HG02840 (cell line): ENCODE measurements around the gene TASL.
"Not testable (repeated sequence)": the region's sequence is repeated elsewhere in the genome, so short reads cannot be mapped to it uniquely, and the experiment has no call there.

Source experiments
- ATAC-seq: cut with Tn5 transposase; IDR thresholded peaks from one replicate; pipeline ENCODE4 v1.9.1; 2021; ENCODE audit warnings: mild to moderate bottlenecking, moderate library complexity, moderate number of reproducible peaks; ENCODE audit not compliant: unreplicated experiment, low FRiP score

TASL gene

DNA sequence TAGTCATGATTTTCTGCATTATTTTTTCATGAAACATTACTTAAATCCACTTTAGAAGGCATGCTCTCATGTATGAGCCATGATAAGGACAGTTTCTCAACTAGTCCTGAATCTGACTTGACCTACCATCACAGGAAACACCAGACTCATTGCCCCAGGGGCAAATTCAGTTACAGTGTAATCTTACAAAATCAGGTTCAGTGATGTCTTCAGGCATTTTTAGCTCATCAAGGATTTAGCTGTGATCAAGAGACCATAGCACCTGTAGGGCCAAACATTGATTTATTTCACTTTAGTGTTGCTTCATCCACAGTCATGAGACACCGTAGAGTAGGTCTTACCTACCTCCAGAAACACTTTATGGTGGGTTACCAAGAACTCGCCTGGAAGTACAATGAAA, 3.1 kb upstream of the TASL start:
- no peak for ATAC-seq

DNA sequence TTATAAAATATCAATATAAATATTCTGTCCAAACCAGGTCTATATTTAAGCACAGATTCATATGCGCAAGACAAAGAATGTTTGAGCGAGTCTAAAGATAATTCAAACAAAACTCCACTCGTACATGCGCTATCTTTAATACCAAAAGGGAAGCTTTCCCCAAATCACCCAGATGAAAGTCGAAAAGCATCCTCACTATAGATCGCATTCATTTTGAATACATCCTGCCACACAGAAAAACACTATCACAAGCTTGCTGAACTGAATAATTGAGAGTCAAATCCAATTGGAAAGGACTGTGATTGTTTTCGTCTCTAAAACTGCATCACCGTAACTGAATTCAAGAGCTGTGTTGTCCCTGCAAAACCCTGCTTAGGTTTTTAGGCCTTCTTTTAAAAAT, 685 bp downstream of the TASL start:
- ATAC-seq: no peak

DNA sequence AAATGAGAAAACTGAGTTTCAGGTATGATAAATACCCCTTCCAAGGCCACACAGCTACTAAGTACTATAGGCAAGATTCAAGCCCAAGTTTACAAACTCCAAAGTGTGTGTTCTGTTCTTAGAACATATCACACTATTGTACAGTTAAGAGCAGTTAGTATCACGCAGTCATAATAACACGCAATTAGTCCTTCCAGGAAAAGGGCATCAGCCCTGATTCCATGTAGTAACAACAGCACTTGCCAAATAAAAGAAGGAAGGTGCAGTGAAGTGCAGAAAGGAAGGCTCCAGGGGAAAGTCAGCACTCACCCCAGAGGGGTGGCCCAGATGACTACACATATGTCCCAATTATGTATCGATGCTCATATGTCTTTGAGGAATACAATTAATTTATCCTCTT, 4.4 kb downstream of the TASL start:
- ATAC-seq: no peak

GRCh38 chrX:30572678-30573077, 4.9 kb downstream of the TASL start:
- ATAC-seq: no peak

- ATAC-seq: peak; percentile 48
These were observed 5.6 kb downstream of the TASL start for GRCh38 chrX:30572004-30572403.

DNA sequence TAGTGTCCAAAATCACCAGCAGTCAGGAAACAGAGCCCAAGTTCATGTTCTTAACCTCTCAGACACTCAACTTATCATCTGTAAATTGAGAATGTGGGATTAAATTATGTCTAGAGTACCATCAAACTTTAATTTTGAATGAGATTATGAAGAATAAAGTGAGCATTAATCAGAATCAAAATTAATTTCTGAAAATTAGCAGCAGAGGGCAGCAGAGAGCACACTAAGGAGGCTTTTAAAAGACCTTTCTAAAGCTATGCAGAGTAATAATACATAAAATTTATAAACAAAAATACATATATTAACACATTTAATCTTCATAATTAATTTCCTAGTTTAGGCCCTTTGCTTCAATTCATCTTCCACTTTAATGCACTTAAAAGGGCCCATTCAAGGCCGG, 7.1 kb downstream of the TASL start:
- no peak for ATAC-seq

DNA sequence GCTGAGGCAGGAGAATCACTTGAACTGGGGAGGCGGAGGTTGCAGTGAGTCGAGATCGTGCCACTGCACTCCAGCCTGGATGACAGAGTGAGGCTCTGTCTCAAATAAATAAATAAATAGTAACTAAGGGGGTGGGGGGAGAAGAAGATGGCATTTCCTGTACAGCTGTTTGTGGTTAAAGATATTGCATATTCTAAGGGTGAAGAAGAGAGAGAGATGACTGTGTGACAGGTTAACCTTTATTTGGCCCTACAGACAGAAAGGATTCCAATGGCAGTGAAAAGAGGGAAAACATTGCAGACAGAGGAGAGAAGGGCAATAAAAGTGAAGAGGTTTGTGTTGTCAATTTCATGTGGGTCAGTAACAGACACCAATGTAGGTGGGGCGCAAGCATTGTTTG, 9.4 kb downstream of the TASL start:
- peak; percentile 40 for ATAC-seq

DNA sequence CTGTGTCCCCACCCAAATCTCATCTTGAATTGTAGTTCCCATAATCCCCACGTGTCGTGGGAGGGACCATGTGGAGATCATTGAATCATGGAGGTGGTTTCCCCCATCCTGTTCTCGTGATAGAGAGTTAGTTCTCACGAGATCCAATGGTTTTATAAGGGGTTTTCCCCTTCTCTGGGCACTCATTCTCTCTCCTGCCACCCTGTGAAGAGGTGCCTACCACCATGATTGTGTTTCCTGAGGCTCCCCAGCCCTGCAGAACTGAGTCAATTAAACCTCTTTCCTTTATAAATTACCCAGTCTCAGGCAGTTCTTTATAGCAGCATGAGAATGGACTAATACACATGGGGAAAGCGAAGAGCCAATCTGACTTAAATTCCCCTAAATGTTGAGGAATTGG, 14.5 kb downstream of the TASL start:
- ATAC-seq: not testable (repeated sequence)

DNA sequence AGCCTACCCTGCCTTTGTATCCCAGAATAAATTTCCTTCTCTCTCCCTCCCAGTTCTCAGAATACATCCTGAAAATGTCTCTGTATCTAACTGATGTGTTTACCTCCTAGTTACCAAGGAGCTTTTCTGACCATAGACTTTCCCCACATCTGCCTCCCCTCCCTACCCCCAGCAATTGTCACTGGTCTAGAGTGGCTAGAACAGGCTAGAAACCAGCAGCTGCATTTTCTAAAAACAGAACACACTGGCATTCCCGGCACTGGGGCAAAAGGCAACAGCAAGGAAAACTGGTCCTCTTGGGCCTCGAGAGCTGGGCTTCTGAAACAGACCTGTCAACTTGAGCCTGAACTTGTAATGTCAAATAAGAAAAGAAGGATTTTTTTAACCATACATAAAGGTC, 16.4 kb downstream of the TASL start:
- ATAC-seq: no peak

GRCh38 chrX:30538271-30538670, 39.3 kb downstream of the TASL start:
- ATAC-seq: peak; percentile 68

DNA sequence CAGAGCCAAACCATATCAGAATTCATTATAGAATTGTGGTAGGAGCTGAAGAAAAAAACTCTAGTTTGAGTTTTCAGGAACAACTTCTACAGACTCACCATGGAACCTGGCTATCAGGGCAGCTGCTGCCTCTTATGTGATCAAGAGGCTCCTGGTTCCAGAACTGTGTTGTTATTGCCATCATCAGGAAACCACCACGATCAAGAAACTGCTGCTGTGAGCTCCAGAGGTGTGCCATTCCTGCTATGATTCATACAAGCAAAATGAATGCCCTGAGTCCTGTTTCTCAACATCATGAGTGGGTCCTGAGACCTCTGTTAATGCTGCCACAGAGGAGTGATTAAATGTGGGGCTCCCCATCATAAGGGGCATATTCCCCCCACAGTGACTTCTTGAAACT, 43.7 kb downstream of the TASL start:
- ATAC-seq: no peak

GRCh38 chrX:30533266-30533665, 44.3 kb downstream of the TASL start:
- ATAC-seq: no peak

GRCh38 chrX:30530606-30531005, 47.0 kb downstream of the TASL start:
- ATAC-seq: no peak

- no peak for ATAC-seq
These were observed 51.8 kb downstream of the TASL start for GRCh38 chrX:30525732-30526131.

GRCh38 chrX:30521440-30522182, 56.0 kb downstream of the TASL start:
- no peak for ATAC-seq

GRCh38 chrX:30513284-30513683, 64.3 kb downstream of the TASL start:
- ATAC-seq: no peak
